HCT116 (cell line): ENCODE data around the gene IGFBP2.

Experiments
- CEBPB ChIP-seq: IDR thresholded peaks from 2 replicates; pipeline ENCODE4 v1.6.1; 2012; ENCODE audit warnings: low read depth
- EZH2 ChIP-seq: fragments of 200-600 bp; sonication (generic); IDR thresholded peaks from 2 replicates; pipeline ENCODE4 v1.6.1; 2017; ENCODE audit warnings: antibody characterized with exemption, mixed run types
- EZH2phosphoT487 ChIP-seq: fragments of 200-600 bp; IDR thresholded peaks from 2 replicates; pipeline ENCODE4 v1.6.1; 2018; ENCODE audit warnings: antibody characterized with exemption, borderline replicate concordance
- JUND ChIP-seq: IDR thresholded peaks from 2 replicates; pipeline ENCODE4 v1.6.1; 2012
- POLR2A ChIP-seq: IDR thresholded peaks from 2 replicates; pipeline ENCODE4 v1.7.0; 2011; ENCODE audit warnings: borderline replicate concordance; ENCODE audit not compliant: insufficient read depth, insufficient read length; ENCODE audit errors: extremely low read depth
- RAD21 ChIP-seq: IDR thresholded peaks from 2 replicates; pipeline ENCODE4 v1.6.1; 2012; ENCODE audit warnings: low read depth, mild to moderate bottlenecking
- SIN3A ChIP-seq: IDR thresholded peaks from 2 replicates; pipeline ENCODE4 v1.6.1; 2012; ENCODE audit warnings: low read depth
- TF ChIP-seq, protein P1 (sequence below), 3 experiments: fragments of 200-600 bp in 1 of 3; sonication (generic) in 1 of 3; IDR thresholded peaks in 2 of 3; conservative IDR thresholded peaks in 1 of 3; 2 replicates each; pipeline ENCODE4 v1.5.1; 2012 to 2017; ENCODE audit warnings: low read depth in 2 of 3, low read length in 2 of 3, antibody characterized with exemption in 1 of 3, borderline replicate concordance in 1 of 3, control low read depth in 1 of 3, mild to moderate bottlenecking in 1 of 3, mixed read lengths in 1 of 3, mixed run types in 1 of 3, moderate library complexity in 1 of 3; ENCODE audit not compliant: insufficient read depth in 1 of 3
- TF ChIP-seq, protein P2 (sequence below): IDR thresholded peaks from 2 replicates; pipeline ENCODE4 v1.6.1; 2012; ENCODE audit warnings: low read depth

DNA sequence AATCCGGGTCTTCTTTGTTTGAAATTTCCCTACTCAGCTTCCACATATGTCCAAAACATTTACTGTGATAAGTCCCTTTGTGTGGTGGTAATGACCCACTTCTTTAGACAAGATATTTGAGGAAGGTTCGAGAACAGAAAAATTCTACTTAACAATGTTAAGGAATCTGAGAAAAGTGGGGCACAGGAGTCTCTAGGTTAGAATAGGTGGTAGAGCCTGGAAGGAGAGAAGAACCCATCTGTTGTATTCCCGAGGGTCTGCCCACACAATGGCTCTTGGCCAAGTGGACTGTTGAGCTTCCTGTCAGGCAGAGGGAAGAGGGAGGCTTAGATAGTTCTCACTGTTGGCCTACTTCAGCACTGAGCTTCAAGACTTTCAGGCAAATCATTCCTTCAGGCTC, 4.3 kb downstream of the IGFBP2 start:
- TF ChIP-seq, protein P1, sequence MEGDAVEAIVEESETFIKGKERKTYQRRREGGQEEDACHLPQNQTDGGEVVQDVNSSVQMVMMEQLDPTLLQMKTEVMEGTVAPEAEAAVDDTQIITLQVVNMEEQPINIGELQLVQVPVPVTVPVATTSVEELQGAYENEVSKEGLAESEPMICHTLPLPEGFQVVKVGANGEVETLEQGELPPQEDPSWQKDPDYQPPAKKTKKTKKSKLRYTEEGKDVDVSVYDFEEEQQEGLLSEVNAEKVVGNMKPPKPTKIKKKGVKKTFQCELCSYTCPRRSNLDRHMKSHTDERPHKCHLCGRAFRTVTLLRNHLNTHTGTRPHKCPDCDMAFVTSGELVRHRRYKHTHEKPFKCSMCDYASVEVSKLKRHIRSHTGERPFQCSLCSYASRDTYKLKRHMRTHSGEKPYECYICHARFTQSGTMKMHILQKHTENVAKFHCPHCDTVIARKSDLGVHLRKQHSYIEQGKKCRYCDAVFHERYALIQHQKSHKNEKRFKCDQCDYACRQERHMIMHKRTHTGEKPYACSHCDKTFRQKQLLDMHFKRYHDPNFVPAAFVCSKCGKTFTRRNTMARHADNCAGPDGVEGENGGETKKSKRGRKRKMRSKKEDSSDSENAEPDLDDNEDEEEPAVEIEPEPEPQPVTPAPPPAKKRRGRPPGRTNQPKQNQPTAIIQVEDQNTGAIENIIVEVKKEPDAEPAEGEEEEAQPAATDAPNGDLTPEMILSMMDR (IDR thresholded peaks at IDR 0.05 in 2 of 3, conservative IDR thresholded peaks at IDR 0.05 in 1 of 3; ENCODE audit: borderline replicate concordance in 1 of 3, insufficient read depth in 1 of 3, low read depth in 2 of 3, low read length in 2 of 3) = no peak
- TF ChIP-seq CEBPB = no peak
- 0 out of 2 replicates have a peak, but pooled peaks have one; percentile 17 for TF ChIP-seq SIN3A
- TF ChIP-seq POLR2A = no peak
- no peak for TF ChIP-seq EZH2phosphoT487
- no peak for TF ChIP-seq JUND
- no peak for TF ChIP-seq RAD21
- TF ChIP-seq EZH2 = no peak
- TF ChIP-seq, protein P2, sequence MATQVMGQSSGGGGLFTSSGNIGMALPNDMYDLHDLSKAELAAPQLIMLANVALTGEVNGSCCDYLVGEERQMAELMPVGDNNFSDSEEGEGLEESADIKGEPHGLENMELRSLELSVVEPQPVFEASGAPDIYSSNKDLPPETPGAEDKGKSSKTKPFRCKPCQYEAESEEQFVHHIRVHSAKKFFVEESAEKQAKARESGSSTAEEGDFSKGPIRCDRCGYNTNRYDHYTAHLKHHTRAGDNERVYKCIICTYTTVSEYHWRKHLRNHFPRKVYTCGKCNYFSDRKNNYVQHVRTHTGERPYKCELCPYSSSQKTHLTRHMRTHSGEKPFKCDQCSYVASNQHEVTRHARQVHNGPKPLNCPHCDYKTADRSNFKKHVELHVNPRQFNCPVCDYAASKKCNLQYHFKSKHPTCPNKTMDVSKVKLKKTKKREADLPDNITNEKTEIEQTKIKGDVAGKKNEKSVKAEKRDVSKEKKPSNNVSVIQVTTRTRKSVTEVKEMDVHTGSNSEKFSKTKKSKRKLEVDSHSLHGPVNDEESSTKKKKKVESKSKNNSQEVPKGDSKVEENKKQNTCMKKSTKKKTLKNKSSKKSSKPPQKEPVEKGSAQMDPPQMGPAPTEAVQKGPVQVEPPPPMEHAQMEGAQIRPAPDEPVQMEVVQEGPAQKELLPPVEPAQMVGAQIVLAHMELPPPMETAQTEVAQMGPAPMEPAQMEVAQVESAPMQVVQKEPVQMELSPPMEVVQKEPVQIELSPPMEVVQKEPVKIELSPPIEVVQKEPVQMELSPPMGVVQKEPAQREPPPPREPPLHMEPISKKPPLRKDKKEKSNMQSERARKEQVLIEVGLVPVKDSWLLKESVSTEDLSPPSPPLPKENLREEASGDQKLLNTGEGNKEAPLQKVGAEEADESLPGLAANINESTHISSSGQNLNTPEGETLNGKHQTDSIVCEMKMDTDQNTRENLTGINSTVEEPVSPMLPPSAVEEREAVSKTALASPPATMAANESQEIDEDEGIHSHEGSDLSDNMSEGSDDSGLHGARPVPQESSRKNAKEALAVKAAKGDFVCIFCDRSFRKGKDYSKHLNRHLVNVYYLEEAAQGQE = no peak
